ENCODE measurements around the gene NPTN.

Gene NPTN

DNA sequence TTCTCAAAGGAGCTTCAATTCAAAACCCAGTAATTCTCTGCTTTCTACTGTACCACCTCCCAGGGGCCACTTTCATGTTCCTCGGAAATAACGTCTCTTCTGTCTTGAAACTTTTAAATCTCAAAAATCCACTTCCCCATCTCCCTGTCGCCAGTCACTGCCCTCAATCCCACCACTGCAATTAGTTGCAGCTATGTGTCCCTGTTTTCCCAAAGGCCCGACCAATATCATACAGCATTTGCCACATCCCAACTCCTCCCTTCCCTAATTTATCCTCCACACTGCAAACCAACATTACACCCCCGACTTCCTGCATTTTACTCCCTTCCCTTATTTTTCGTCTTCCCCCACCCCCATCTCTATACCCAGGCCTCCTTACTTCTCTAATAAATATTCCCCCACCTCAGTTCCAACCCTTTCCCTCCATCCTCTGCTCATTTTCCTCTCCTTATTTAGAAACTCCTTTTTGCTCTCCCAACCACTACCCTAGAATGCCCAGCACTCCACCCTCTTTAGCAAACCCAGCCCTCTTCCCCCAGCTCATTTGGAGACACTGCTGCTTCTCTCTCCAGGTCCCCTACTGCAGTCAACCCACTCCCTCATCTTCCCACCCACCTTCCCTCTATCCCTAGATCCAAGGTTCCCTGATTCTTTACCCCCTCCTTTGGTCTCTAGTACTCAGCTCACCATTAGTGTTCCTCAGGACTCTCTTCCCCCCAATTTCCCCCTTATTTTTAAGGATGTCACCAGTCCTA is 1.1 kb downstream of the NPTN start:
- DNase-seq: no peak

DNA sequence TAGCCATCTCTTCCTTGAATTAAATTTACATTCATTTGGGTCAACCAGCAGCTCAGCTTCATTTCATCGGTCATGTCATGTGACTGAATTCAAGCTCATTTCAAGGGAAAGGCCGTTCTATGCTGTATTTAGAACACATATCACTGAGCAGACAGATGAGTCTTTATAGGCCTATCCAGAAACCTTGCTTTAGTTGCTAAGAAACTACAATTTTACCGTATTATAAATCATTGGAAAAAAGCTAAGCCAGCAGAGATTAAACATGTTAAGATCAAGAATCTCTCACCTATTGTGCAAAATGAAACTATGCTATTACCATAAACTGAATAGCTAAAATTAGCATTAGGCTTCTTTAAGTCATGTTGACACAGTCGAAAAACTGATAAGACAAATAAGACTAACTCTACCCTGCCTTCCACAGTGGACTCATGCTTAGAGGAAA is 2.2 kb downstream of the NPTN start:
- DNase-seq: no peak

DNA sequence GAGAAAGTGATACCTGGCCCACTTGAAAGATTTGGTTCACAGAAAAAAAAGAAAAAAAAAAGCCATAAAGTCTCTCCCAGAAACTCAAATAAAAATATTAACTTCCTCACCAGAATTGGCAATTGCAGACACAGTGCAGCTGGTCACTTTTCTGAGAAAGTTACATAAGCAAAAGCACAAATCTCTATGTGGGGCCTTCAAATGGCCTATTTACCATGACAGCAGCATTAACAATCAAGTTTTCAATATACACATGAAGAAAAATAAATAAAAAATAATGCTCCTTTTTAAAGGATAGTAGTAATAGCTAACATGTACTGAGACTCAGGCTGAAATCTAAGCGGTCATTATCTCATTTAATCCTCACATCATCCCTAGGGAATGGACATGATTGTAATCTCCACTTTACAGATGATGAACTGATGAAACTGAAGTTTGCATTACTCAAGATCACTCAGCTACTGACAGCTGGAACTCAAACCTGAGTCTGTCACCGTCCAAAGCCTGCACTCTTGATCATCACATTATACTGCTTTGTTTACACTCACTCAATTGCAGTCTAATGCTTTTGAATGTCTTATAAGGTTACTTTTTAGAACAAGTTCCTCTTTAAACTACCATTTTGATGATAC is 3.3 kb downstream of the NPTN start:
- no peak for DNase-seq

DNA sequence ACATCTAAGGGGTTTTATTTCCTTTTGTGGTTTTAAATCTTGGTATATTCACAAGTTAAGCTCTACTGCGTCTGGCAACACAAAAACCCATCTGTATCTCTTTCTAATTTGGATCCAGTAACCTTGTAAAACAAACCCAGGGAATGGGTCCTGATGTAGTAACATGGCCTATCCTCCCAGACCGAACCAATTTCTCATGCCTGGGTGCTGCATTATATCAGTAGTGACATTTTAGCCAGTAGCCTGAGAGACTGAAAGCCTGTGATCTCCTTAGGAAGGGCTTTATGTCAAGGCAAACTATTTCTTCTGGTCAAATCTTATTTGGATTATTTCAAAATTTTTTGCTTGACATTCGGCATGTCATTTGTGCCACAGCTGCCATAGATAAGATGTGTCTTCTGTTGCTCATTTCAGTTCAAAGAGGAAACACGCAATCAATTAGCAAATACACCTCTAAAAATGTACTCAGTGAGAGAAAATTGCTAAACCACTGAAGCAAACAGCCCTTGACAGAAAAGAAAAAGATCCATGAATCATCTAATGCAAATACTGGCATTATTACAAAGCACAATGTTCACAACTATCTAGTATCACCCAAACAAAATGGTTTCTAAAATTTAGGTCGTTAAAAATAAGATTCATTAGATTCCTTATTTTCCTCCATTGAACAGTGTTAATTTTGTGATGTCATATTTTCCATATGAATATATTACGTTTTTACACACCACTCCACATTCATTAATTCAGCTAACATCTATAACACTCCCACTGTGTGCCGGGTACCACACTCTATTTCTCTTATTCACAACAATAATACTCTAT is 4.0 kb downstream of the NPTN start:
- no peak for DNase-seq

DNA sequence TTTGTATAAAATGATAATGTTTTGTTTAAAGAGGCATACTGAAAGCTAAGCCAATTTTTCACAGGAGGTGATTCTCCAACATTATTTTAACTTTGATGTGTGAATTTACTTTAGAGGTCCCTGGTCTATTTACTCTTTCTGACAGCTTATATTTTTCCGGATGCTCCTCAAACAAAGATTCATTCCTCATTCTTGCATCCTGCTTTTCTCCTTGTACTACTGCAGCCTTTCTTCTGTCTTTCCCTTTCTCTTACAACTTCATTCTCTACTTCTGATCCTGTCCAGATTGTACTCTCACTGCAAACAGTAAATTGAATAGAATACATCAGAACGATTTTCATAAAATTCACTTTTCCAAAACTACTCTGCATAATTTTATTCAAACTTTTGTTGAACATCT is 5.1 kb downstream of the NPTN start:
- DNase-seq: no peak

DNA sequence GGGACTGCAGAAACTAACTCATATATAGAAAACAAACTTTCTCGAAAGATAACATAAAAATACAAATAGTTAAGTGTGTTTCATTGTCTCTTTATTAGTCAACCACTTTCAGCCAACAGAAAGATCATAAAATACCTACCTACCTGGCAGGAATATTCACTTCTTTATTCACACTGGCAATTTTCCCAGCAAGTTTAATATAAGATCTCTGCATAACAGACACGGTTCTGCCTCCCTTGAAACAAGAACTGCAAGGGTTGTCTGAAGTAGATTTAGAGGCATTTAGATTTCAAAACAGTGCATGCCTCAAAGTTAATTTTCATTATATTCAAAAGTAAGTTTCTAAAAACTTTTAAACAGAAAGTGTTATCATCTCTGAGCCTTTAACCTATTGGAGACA is 7.1 kb downstream of the NPTN start:
- no peak for DNase-seq

DNA sequence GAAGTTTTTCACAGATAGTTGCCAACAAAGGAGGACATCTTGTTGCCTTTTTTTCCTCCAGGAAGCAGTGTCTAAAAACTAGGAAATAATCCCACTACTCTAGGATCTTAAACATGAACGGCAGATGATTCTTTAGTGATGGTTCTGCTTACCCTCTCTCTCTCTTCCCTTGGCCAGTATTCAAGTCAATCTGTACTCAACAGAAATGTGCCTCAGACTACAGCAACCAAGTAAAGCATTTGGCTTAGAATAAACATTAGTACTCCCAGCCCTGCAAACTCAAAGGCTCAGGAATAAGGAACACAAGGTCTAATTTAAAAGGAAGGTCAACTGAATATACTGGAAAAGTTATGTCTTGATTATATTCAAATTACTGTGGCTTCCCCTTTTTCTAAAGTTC is 8.7 kb downstream of the NPTN start:
- DNase-seq: no peak

DNA sequence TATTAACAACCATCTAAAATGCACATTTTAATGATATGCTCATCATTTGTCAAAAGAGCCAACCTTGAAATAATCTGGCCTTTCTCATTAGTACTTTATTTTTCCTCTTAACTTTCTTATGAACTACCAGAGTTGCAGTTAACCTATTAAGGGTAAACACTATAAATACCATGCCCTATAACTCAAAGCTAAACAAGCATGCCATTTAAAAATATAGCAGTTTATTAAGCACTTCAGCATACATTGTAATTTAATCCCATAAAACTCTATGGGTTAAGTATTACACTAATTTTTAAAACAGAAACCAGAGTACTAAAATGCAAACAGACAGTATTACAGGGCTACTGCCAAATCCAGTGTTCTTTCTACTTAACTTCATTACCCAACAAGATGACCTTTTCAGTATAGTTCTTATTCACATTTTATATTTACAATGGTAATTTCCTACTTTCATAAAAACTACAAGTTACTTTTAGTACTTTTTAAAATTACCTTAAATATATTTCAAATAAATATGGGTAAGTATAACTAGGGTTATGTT is 11.8 kb downstream of the NPTN start:
- no peak for DNase-seq

DNA sequence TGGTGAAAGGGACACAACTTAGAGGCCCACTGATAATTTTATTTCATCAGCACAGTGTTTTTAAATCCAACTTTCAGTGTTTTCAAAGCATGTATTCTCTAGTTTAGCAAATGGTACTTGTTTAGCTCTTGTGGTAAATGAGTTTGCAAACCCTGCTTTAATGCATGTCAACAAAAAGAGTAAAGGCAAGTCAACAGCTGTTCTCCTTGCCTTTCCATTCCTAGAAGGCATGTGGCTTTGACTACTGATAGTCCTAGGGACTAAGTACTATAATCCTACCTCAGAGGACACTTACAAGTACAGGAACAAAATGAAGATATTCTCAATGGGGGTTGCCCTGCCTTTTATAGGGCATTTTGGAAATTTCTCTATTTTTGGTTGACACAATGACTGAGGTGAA is 13.1 kb downstream of the NPTN start:
- no peak for DNase-seq

DNA sequence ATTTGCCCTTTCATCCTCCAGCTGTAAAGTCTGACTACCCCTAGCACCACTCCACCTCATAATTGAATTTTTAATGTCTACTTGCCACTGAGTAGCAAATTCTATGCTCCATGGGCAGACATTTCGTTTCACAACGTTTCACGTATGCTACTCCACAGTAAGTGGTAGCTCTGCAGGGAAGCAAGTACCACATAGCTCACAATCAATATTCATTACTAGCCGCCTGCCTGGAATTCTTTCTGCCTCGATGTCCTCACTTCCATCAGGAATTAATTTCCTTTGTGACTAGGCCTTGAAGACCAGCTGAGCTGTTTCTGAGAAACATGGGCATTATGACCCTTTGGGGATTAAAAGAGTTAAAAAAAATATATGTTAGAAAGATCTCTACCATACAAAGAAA is 15.3 kb downstream of the NPTN start:
- no peak for DNase-seq

DNA sequence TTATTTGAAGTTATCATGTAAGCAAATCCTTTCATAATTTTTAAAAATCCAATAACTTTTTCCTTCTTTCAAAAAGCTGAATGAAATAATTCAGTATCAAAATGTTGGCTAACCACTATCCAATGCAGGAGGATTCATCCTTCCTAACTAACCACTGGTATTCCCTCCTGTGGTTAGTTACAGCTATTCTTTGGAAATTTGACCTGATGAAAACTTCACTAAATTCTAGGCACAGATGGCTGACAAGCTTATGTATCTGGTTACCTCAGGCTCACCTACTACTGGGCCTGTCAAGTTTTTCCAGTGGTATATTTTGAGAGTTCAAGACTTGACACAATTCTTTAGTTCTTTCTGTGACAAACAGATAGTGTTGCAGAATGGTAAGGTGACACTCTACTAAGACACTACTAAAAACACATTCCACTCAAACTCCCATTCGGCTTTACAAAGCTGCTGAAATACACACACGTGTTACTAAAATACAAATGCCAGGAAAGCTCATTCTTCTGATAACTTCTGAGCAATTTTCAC is 15.8 kb downstream of the NPTN start:
- no peak for DNase-seq

DNA sequence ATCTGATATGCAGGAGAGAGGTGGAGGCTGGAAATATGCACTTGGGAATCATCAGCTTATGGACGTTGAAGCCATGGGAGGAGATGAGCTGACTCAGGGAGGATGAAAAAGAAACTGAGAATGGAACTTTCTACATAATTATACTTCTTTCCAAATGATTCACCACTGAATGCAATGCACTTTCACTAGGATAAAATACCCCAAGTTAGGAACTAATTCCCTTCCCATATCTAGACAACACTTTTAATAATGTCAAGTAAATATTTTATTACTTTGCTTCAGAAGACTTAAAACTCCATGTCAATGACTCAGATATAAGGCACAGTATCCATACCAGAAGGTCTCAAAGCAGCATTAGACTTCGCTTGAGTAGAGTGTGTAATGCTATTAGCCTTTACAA is 24.2 kb downstream of the NPTN start:
- no peak for DNase-seq

DNA sequence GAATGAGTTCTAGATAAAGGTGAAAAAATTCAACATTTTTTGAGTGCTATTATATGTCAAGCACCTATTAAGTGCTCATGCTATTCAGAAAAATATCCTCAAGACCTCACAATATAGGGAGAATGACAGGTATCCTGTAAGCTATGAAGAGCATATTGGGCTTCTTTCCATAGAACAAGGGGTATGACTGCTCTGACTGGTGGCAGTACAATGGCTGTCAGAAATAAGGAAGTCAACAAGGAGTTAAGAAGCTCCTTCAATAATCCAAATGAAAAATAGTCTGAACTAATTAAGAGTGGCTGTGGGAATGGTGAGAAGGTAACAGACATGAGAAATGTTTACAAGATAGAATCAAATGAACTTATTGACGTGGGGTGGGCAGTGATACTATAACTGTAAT is 24.7 kb downstream of the NPTN start:
- no peak for DNase-seq

DNA sequence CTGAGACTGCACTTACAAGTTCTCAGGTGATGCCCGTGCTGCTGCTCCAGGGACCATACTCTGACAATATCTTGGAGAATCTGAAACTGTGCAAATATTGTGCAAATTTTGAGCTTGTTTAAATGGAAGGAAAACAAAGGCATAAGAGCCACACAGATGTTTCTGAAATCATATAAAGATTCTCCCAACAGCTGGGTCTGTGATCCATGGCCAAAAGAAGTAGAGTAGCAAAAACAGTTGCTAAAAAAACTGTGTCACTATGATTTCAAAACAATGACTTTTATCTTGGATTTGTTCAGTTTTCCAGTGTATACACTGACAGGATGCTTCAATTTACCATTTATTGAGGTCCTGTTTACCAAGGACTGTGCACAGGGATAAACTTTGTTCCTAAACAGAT is 25.3 kb downstream of the NPTN start:
- DNase-seq: no peak

DNA sequence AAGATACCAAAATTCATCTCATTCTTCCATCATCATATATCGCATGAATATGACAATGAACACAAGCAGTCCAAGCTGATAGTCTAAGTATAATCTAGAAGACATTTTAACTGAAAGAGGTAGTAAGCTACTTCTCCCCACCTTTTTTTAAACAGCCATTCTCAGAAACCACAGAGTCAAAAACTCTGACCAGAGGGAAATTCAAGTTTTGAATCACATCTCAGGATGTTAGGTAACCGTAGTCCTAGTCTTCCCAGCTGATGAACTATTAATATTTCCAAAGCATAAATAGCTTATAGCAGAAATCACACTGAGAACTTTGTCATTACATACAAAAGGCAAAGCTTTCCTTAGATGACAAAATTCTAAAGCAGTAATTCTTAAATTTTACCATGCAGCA is 25.8 kb downstream of the NPTN start:
- DNase-seq: no peak

DNA sequence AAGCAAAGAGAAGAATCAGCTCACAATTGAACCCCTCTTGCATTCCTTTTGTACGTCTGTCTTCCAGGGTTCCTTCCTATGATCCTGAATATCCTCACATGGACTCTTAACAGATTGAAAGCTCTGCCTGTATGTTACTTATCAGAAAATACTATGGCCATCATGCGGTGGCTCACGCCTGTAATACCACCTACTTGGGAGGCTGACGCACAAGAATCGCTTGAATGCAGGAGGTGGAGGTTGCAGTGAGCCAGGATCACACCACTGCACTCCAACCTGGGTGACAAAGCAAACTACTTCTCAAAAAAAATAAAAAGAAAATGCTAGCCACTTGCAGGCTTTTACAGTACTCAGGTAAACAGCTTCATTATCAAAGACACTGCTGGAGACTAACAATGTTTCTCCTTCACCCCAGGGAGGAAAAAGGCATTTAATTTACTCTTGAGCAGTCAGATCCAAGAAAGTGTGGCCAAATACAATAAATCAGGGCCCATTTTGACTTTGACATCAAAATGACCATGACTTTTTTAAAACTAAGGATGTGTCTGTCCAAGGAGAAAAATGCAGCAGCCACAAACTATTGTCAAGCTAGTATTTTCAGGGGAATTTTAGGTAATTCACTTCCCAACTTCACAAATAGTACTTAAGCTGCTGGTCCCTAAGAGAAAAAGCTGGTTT is 27.3 kb downstream of the NPTN start:
- DNase-seq: no peak

DNA sequence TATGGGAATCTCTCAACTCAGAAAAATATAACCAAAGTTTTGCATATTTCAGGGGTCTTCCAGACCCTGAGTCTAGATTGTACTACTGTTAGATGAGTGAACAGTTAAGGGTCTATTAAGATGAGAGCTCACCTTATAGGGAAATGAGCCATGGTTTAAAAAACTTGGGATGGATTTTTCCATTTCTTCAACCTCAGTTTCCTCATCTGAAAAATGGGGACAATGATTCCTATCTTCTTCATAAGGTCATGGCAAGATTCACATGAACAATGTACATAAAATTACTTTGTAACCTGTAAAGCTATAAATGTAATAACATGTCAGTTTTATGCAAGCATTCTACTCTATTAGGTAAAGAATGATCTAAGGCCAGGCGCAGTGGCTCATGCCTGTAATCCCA is 28.7 kb downstream of the NPTN start:
- no peak for DNase-seq

DNA sequence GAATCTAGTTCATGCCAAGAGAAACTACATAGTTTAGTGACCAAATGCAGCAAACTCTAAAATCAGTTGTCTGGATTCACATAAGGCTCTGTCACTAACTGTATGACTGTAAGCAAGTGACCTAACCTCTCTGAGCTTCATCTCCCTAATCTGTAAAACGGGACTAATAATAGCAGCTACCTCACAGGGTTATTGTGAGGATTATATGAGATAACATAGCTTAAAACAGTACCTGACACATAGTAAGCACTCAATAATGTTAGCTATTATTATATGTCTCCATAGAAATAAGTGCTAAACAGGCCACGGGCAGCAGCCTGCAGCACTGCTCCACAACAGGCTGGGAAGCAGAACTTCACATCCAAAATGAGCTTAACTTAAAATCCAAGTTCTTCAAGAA is 30.2 kb downstream of the NPTN start:
- no peak for DNase-seq

DNA sequence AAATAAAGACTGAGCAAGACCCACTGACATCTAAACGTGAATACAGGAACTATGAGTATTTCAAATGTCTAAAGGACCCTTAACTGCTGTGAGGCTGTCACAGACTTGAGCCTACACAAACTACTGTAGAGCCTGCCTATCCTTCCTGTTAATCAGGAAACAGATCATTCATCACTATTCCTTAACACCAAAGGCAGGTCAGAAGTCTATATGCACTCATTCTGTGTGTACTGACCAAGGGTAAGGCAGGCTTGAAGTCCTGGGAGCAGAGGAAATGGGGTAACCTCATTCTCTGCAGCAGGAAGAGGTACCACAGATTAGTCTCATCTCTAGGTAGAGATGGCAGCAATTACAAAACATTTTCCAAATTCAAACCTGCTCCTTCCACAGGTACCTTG is 30.7 kb downstream of the NPTN start:
- no peak for DNase-seq

DNA sequence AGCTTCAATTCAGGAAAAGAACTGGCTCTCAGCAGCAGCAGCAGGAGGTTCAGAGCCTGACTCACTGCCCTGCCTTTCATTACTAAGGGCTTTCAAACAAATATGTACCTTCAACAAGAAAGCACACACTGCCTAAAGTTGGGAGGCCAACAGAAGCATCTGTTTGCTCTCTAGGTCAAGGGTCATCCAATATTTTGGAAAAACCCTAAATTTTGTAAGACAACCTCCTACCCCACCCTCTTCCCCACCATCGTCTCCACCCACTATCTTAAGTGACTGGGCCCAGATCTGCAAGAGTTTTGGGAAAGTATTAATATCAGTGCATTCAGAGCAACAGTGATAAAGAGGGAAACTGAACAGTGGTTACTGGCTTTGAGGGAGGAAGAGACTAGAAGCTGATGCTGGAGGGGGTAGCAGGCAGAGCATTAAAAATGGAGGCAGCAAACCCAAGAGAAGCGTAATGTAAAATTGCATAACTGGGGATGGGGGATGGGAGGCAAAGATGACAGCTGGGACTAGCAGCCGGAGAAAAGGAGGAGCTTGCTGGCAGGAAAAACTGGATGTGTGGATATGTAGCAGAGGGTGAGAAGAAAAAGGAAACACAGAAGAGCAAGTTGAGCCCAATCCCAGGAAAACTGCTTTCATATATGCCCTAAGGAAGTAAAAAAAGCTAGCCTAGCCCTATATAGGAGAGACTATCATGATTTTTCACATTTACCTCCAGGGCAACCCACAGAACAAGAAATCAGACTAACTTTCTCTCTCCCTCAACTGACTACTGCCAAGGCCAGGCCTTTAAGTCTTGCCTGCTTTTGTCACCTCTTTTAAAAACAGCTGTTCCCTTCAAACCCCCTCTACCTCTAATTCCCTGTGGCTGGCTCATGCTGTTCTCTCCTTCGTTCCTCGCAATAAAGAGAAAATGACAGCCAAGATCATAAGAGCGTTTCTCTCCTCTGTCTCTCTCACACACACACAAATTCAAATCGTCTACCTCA is 31.4 kb downstream of the NPTN start:
- peak; percentile 46 for DNase-seq

All from NCI-H1694 treated with DMSO at 0.1 percent for 48 hours (cell line).